NCI-H187 treated with DMSO at 0.1 percent for 48 hours (cell line): Measurements from ENCODE around the gene SLC17A1.

Experiments
- DNase-seq: peaks from one replicate; lab custom pipeline; 2025; lab: John Stamatoyannopoulos, UW

Gene SLC17A1

DNA sequence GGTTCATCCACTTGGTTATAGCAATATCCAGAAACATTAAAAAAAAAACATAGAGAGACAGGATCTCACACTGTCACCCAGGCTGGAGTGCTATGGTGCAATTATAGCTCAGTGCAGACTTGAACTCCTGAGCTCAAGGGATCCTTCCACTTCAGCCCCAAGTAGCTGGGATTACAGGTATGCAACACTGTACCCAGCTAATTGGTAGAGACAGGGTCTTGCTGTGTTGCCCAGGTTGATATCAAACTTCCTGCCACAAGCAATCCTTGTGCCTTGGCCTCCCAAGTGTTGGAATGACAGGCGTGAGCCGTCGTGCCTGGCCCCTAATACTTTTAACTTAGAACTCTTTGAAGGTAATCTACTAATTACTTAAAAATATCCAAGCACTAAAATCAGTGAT is 818 bp upstream of the SLC17A1 start:
- DNase-seq = no peak

DNA sequence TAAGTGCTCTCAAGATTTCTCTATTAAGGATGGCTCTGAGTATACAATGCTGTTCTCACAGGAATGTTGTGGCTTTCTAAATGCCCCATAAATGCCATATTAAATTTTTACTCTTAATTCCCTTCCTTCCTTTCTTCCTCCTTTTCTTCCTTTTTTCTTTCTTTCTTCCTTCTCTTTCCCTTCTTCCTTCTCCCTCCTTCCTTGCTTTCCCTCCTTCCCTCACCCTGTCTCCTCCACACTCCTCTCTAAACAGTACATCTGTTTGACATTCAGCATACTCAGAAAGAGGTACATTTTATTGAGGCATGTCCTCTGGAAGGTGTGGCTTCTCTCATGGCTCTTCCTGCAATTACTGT is 433 bp upstream of the SLC17A1 start:
- DNase-seq = no peak

DNA sequence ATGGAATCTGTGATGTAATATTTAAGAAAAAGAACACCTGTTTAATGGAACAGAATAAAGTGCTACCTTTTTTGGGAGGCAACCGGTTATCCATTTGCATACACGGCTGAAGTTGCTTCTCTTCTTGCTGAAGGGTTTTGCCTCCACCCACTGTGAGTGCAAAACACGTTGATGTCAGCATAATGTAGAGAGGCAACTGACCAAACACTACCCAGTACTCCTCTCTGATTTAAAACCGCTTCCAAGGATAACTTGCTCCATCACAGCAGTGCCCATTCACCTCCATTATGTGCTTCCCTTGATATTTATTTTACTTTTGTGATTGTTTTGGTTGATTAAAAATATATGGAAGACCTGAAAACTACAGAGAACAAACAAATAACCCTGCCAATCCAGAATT is 1.4 kb downstream of the SLC17A1 start:
- DNase-seq = no peak

DNA sequence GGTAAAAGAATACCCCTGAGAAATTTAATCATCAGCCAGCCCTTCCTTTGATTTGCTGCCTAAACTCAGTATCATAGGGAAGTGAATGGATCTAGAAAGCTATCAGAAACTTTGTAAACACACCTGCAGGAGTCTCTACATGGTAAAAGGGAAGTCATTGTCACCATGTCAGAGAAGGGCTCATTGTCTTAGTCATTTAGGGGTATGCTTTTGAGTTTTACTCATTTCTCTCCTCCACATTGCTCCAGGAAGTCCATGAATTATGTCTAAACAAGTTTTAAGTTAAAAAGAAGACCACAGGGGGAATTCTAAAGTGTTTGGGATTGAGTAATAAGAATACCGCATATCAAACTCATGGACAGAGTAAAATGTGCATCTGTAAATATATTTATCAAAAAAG is 2.5 kb downstream of the SLC17A1 start:
- no peak for DNase-seq

DNA sequence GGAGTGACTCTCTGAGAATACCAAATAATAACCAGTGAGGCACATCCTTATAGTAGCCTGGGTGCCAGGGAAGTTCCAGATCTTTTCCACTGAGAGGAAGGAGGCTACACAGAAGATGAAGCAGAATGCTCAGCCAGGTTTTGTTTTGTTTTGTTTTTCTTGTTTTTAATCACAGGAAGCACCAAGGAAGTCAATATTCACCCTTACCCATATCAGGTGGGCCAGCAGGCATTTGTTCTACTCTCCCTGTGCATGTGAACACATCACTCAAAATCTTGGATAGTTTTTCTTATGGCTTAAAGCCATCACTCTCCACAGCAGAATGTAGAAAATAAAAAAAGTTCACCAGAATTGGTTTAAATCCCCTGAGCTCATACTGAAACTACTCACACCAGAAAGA is 10.5 kb downstream of the SLC17A1 start:
- DNase-seq = no peak

DNA sequence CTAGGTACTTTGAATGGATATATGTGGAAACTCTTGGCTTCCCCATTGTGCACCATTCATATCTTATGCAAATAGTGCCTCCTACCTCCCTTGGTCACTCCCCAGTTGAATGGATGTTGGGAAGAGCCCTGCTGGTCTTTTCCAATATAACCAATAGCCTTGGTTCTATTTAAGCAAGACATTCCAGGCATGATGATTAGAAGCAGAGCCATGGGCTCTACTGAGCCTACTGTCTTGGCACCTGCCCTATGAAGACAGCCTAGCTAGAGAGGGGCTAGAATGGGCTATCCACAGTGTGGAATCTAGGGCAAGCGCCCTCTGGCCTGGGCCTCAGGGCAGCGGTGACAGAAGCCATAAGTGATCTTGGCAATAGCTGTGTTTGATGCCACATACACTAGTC is 15.6 kb downstream of the SLC17A1 start:
- no peak for DNase-seq

DNA sequence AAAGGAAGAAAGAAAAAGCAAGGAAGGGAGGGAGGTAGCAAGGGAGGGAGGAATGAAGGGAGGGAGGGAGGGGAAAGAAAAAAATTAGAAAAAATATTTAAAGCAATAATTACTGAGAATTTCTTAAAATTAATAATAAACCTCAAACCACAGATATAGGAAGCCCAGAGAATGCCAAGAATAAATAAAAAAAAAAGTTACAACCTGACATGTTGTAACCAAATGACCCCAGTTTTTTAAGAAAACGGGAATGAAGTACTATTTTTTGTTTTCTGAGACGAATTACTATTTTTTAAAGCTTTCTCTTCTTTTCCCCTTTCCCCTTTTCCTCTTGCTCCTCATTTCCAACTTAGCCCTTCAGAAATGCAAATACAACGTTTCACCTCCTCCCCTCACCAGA is 16.7 kb downstream of the SLC17A1 start:
- DNase-seq = no peak

DNA sequence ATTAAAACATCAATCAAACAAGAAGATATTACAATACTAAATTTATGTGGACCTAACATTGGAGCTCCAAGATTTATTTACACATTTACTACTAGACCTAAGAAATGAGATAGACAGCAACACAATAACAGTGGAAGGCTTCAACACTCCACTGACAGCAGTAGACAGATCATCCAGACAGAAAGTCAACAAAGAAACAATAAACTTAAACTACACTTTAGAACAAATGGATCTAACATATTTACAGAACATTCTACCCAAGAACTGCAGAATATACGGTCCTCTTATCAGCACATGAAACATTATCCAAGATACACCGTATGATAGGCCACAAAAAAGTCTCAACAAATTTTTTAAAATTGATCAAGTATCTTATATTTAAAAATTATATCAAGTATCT is 27.0 kb downstream of the SLC17A1 start:
- no peak for DNase-seq

DNA sequence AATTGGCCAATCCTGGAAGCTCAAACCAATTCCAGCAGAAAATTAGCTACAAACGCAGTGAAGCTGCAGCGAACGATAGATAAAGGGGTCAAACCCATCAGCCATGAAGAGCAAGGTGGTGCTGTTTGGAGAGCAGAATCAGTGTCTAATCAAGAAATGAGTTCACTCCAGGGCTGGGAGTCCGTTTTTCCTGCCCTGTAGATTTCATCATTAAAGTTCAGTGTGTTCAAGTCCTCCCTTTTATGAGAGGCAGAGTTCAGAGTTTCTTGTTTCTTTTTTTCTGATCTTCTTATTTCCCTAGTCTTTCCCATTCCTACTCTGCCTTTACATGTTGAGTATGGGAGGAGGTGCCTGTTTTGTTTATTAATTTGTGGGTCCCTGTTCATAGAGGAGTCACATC is 30.4 kb downstream of the SLC17A1 start:
- DNase-seq = no peak

DNA sequence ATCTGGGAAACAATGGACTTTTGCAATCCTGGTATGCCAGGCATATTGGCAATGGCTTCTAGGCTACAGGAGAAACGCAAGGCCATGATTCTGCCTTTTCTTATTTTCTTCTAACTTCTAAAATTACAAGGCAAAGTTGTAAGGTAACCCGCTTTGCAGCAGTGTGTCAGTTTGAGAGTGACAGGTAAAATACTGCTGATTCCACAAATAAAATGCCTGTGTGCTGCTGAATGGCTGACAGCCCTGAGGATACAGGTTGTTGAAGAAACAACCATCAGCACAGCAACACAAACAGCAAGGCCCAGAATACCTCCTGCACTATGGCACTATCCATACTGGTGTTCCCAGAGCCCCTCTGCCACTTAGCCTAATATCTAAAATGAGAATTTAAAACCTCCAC is 37.1 kb downstream of the SLC17A1 start:
- no peak for DNase-seq

DNA sequence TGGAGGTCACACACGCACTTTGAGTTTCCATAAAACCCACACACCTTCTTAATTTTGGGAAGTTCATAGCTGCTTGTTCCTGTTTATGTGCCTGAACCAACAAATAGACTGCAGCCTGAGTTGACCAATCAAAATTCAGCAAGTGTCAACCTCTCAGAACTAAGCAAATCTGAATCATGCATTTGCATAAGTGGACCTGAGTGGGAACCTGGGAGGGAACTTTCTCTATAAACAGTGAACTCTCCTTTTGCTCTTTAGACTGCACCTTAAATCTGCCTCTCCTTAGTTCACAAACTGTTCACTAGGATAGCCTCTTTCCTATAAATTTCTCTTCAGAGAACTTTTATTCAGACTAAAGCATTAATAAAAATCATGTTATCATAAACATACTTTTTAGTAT is 37.9 kb downstream of the SLC17A1 start:
- DNase-seq = no peak

DNA sequence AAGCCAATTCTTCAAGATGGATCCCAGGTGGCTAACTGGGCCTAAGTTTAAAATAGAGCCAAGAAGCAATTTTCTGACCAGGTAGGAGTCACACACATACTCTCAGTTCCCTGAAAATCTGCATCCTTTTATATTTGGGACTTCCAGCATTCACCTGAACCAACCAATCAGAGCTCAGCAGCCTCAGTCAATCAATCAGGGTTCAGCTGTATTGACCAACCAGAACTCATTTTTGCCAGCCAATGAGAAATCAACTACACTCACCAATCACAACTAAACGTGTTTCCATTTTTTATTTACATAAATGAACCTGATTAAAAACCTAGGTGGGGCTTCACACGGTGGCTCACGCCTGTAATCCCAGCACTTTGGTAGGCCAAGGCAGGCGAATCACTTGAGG is 39.8 kb downstream of the SLC17A1 start:
- no peak for DNase-seq

DNA sequence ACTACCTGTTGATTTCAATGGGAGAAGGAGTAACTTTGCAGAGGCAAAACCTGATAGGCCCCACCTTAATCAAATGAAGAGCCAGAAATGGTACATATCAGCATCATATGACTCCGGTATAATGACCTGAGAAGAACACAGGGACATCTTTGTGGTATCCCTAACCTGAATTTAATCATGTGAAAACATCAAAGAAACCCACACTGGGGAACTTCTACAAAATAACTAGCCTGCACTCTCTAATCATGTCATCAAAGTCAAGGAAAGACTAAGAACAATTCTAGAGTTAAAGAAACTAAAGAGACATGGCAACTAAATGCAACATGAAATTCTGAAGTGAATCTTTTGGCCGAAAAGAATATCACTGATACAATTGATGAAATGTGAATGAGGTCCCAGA is 42.4 kb downstream of the SLC17A1 start:
- DNase-seq = no peak

DNA sequence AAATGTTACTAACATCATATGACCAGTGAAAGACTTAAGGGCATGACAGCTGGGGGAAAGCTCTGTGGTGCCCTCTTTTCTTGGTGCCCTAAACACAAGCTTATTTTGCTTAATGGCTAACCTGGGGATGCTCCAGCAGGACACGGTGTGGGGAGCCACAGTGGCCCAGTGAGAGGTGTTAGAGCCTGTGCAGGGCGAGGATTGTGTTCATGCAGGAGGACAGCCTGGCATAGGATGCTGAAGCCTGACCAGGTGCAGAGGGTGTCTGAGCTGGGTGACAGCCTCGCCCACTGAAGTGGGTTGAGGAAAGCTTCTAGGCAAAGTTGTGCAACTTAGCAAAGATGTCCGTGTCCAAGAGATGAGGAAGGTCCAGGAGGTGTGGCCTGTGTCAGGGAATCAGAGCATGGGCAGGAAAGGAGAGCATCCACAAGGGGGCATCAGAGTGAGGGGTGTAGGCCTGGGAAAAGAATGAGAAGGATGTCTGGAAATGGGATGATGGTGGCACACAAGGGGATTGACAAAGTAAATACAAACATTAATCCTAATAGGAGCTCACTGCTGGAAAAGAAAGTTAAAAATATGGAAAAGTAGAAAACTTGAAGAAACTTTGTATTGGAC is 43.4 kb downstream of the SLC17A1 start:
- DNase-seq = no peak

DNA sequence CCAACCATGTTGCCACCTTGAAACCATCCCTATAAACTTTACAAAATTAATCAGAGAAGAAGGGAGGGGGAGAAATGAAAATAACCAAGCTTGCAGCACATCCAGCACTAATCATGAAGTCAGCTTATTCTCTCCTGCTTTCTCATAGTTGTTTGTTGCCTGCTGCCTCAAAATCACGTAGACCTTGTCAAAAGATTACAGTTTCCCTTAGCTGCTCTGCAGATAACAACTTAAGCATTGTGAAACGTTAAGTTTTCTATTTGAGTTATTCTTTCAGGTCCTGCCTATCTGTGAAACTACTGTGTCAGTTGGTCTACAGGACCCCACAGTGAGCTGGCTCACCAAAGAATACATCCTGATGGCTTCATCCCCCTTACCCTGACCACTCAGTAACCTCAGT is 44.4 kb downstream of the SLC17A1 start:
- no peak for DNase-seq

DNA sequence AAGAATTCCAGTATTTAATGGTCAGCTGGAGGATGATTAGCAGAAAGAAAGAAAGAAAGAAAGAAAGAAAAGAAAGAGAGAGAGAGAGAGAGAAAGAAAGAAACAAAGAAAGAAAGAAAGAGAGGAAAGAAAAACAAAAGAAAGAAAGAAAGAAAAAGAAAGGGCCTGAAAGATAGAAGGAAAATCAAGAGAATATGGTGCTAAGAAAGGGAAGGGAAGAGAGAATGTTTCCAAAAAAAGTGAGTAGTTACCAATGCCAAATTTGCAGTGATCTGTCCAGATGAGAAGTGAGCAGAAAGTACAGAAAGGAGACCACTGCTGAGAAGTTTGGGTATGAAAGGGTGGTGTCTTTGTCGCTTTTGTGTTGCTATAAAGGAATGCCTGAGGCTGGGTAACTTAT is 50.7 kb downstream of the SLC17A1 start:
- DNase-seq = no peak

DNA sequence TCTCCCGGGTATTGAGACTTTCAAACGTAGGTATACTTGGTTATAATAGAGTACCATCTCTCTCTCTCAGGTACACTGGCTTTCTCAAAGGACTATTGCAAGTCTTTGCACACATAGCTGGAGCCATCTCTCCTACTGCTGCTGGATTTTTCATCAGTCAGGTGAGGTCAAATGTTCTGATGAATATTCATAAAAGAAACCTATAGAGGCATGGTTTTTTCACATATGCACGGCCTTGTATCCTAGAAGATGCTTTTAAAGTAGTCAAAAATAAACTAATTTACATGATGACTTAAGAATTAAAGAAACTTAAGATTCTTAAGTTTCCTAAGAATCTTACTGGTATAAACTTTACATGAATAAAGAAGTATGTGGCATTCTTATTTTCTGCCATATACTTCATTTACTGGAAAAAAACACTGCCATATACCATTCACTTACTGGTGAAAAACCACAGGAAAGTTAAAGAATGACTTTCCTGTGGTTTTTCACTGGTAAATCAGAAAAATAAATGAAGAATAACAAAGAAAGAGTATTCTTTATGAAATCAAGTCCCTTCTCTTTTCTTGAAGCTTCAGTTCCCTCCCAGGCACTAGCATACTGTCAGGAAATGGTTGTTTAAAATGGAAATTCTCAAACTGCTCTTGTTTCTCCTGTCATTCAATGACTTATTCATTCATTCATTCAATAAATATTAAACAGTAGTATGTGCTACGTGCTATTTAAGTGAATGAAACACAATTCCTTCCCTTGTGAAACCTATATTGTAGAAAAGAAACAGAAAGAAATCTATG is 53.8 kb downstream of the SLC17A1 start:
- DNase-seq = no peak

DNA sequence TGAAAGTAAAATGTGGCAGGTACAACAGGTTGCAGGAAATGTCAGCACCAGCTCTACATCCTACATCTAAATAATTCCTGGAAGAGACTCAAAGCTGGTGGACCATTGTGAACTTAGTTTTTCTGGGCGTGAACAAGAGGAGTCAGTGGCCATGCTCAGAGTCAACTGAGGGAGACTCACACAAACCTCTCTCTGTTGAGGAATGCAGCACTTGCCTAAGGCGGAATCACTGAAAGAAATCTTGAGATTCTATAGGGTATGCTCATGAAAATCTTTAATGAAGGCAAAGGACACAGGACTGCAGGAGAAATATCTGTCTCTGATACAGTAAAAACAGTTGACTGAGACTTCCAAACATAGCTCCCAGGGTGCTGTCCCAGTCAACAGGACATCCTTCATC is 54.8 kb downstream of the SLC17A1 start:
- DNase-seq = no peak

DNA sequence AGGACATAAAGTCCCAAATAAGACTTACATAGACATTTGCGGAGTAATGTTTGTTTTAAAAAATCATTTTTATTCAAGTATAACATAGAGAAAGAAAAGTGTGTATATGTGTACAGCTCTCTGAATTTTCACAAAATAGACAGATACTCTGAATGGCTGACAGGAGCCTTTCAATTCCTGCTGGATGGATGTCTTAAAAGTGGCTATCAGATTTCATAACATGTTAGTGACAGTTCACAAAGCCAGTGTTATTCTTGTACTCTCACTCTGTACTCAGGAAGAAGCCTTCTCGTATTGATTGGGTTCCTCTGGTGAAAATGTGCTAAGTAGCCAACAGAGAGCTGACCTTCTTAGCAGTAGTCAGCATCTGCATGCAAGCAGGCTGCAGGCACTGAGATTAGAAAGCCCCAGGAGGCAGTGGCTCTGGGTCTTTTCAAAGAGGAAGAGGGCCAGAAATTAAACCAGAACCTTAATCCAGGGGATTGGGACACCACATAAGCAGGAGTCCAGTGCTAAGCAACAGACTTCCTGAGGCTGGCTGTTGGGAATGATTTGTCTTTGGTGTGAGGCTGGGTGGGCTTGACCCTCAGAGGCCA is 57.6 kb downstream of the SLC17A1 start:
- peak; percentile 46 for DNase-seq

DNA sequence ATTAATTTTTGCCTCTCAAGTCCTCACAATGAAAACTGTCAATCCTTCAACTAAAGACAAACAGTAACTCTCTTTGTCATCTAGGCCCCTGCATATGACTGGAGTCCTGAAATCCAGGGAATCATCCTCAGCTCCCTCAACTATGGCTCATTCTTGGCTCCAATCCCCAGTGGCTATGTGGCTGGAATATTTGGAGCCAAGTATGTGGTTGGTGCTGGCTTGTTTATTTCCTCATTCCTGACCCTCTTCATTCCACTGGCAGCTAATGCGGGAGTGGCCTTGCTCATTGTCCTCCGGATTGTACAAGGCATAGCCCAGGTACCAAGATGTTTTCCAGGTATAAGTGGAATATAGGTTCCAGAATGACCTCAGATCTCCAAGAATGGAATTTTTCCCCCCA is 61.9 kb downstream of the SLC17A1 start:
- no peak for DNase-seq

DNA sequence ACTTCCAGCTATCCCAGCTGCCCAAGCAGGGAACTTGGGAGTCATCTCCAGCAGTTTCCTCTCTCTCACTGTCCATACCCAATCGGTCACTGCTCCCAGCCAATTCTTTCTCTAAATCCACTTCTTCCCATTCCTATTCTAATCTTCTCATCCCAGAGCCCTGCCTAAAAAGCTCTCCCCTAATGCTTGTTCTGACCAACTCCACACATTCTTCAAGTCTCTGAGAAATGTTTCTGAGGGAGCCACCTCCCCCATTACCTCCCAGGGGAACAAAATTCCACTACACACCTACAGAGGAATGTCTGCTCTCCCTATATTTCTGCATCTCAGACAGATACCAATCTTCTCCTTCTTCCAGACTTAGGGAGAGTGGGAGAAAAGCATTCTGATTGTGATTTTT is 63.3 kb downstream of the SLC17A1 start:
- DNase-seq = no peak

DNA sequence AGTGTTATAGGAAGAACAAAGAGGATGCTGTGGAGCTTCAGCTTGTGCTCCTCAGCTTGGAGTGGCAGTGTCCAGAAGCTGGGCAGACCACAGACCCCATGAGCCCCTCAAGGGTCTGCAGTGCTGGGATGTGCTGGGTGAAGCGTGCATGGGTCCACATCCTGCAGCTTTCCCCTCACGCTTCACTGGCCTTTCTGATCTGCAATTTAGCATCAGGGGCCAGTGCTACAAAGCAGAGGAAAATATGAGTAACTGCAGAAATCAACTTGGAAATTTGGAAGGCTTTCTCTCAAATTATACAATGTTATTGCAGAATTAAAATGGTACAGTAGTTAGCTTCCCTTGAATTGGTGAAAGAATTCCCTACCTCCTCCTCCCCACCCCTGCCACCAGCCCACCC is 67.2 kb downstream of the SLC17A1 start:
- no peak for DNase-seq

DNA sequence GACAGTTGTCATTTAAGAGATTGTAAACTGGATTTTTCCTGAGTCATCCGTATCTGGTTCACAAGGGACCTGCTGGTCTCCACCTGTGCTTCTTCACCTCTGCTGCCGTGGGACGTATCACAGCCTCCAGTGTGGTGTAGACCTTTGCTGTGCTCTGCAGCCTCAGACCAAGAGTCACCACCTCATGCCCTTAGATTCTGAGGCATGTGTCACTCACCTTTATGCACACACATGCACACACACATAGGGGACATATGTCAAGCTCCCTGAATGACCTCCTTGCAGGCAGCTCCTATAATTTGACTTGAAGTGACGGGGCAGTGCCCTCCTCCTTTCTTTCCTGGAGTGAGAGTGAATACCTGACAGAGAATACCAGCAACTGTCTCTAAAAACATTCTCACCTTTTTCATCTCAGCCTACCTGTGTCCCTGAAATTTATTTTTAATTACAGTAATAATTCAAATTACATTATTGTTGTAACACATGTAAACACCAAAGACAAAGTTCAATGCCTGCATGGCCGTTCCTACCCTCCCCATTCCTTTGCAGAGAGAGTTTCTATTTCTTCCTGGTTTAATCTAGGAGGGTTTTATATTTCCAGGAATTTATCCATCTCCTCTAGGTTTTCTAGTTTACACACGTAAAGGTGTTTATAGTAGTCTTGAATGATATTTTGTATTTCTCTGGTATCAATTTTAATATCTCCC is 73.8 kb downstream of the SLC17A1 start:
- DNase-seq = no peak
